T-helper 1 cell treated with Interleukin-12 subunit alpha and Interleukin-12 subunit beta and Interleukin-4 antibody, amounts not matched to agents 30 μg/mL and 1 μg/mL, for 36 hours (primary cell): Measurements from ENCODE around the gene MID2.

Source experiments
- H3K27ac Mint-ChIP-seq: one replicate; pipeline ENCODE4 v1.8.0; 2021; ENCODE audit warnings: mild to moderate bottlenecking, mixed read lengths
- H3K27me3 Mint-ChIP-seq: one replicate; pipeline ENCODE4 v1.8.0; 2021; ENCODE audit warnings: low read depth, mixed read lengths
- H3K36me3 Mint-ChIP-seq: one replicate; pipeline ENCODE4 v1.8.0; 2021; ENCODE audit warnings: low read depth, mixed read lengths
- H3K4me1 Mint-ChIP-seq: one replicate; pipeline ENCODE4 v1.8.0; 2021; ENCODE audit warnings: low read depth, mixed read lengths
- H3K4me3 Mint-ChIP-seq: one replicate; pipeline ENCODE4 v1.8.0; 2021; ENCODE audit warnings: mild to moderate bottlenecking, moderate library complexity, mixed read lengths
- H3K9me3 Mint-ChIP-seq: one replicate; pipeline ENCODE4 v1.8.0; 2021; ENCODE audit warnings: mixed read lengths

The MID2 gene

DNA sequence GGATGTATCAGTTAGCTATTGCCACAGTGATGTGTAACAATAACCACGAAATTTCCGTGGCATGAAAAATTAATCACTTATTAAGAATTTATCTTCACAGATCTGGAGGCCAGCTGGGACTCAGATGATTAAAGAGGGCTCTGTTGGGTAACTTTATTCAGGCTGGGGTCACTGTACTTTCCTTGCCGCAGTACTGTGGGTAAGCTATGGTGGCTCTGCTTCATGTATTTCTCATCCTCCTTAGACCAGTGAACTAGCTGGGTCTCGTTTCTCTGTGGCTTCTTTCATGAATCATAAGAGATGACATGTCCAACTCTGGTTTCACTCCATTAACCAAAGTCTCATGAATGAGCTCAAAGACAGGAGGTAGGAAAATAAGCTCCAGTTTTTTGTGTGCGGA, 143.0 kb downstream of the MID2 start:
- Mint-ChIP-seq H3K9me3 (no peaks in the 10 kb centered on the region), H3K4me3 (no peak overlapping the region), H3K27ac (no peak overlapping the region), H3K36me3 (no peaks in the 10 kb centered on the region), H3K27me3 (no peaks in the 10 kb centered on the region), H3K4me1 (no peaks in the 10 kb centered on the region)

DNA sequence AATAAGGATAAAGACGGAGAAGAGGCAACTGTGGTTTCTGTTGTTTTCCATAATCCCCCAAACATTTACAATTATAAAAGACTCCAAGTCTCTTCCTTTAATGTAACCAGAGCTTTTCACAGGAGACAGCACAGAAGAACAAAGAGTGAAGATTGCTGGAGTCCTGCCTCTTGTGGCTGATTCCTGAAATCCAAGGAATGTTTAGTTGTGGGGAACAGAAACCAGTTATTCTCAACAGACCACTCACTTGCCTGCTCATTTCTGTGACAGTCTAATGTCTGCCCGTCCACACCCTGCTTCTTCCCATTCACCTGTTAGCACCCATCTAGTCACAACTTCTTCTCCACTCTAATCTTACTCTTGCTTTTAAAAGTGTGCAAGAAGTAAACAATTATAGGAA, 144.4 kb downstream of the MID2 start:
- H3K4me1 Mint-ChIP-seq: no peaks in the 10 kb centered on the region
- no peak overlapping the region for H3K27ac Mint-ChIP-seq

DNA sequence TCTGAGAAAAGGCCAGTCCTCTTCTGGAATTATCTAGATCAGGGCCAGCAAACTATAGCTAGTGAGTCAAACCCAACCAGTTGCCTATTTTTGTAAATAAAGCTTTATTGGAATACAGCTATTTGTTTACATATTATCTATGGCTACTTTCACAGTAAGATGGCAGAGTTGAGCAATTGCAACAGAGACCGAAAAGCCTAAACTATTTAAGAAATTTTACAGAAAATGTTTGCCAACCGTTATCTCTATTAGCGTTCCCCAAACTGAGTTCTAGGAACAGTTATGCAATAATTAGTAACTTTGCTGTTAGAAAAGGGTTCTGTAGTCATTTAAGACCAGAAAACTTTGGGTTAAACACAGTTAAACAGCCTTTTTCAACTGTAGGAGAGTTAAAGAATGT, 146.0 kb downstream of the MID2 start:
- no peak overlapping the region for H3K4me3 Mint-ChIP-seq
- H3K9me3 Mint-ChIP-seq: no peaks in the 10 kb centered on the region
- H3K27ac Mint-ChIP-seq: no peak overlapping the region
- H3K36me3 Mint-ChIP-seq: no peaks in the 10 kb centered on the region
- no peaks in the 10 kb centered on the region for H3K27me3 Mint-ChIP-seq
- H3K4me1 Mint-ChIP-seq: no peaks in the 10 kb centered on the region

More for the DNA sequence above, 144.4 kb downstream of the MID2 start:
- H3K9me3 Mint-ChIP-seq: no peaks in the 10 kb centered on the region
- no peaks in the 10 kb centered on the region for H3K27me3 Mint-ChIP-seq
- no peaks in the 10 kb centered on the region for H3K36me3 Mint-ChIP-seq
- H3K4me3 Mint-ChIP-seq: no peak overlapping the region
